ENCODE measurements around the gene RFC3. TPM values are rescaled to one million over a fixed set of nuclear protein-coding genes. Genes with fewer than 3 reads are reported as not detected.

The RFC3 gene
- total RNA-seq, 1 experiment from 2014 or later = 59.2 TPM

DNA sequence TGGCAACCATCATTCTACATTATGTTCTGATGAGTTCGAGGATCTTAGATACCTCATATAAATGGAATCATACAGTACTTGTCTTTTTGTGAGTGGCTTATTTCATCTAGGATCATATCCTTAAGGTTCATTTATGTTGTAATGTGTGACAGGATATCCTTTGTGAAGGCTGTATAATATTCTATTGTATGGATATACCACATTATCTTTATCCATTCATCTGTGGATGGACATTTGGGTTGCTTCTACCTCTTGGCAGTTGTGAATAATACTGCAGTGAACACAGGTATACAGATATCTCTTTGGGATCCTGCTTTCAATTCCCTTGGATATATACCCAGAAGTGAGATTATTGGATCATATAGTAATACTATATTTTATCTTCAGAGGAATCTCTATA, 33.2 kb upstream of the RFC3 start:
- no peak overlapping the region for H3K18ac ChIP-seq (ENCODE audit: insufficient read length, low read depth, low read length)
- no peak overlapping the region for H3K9ac ChIP-seq (ENCODE audit: extremely low read depth, insufficient read length, low read length)
- no peak overlapping the region for H3K23ac ChIP-seq (ENCODE audit: insufficient read length, low read depth, low read length)
- no peak for DNase-seq
- no peak overlapping the region for H3K4me2 ChIP-seq (ENCODE audit: insufficient read depth, insufficient read length, low read length)
- no peak overlapping the region for H2BK120ac ChIP-seq (ENCODE audit: low read depth, low read length, poor library complexity, severe bottlenecking)
- no peak overlapping the region for H4K91ac ChIP-seq (ENCODE audit: insufficient read length, low read depth, low read length)
- no peak overlapping the region for H3K4ac ChIP-seq (ENCODE audit: low read depth, low read length)
- Mint-ChIP-seq H3K27ac (no peak overlapping the region), H3K27me3 (ENCODE audit: low read depth) (no peaks in the 10 kb centered on the region), H3K9me3 (peaks cover 8 to 14% of the 10 kb centered on the region in 2 experiments), H3K4me3 (no peak overlapping the region), H3K4me1 (peaks cover 3 to 5% of the 10 kb centered on the region in 2 experiments), H3K36me3 (ENCODE audit: insufficient read depth in 1 of 3, low read depth in 3 of 3) (peaks cover 0 to 5% (median 0%) of the 10 kb centered on the region in 3 experiments; a peak in 3 of 7 replicates)
- H2AFZ ChIP-seq (ENCODE audit: low read length) = no peak overlapping the region
- H3K56ac ChIP-seq (ENCODE audit: insufficient read length, low read depth, low read length) = no peak overlapping the region
- H3K27me3 ChIP-seq (ENCODE audit: insufficient read depth, low read length) = no peaks in the 10 kb centered on the region
- no peak overlapping the region for H4K5ac ChIP-seq (ENCODE audit: insufficient read length, low read depth, low read length)
- WGBS (ENCODE audit: extremely low coverage, insufficient read length, low lambda C conversion rate) = no CpG with 5 or more reads among the region's 1 CpG
- H3T11ph ChIP-seq (ENCODE audit: low read length) = no peak overlapping the region
- H2AK5ac ChIP-seq (ENCODE audit: insufficient read length, low read length) = no peak overlapping the region
- no peaks in the 10 kb centered on the region for H3K79me2 ChIP-seq (ENCODE audit: insufficient read depth, low read length)
- no peaks in the 10 kb centered on the region for H4K20me1 ChIP-seq (ENCODE audit: control insufficient read depth, insufficient read depth, insufficient read length)
- no peaks in the 10 kb centered on the region for H3K79me1 ChIP-seq (ENCODE audit: insufficient read depth, low read depth, low read length, poor library complexity, severe bottlenecking)
- H3K23me2 ChIP-seq (ENCODE audit: insufficient read length, low read depth, low read length, poor library complexity, severe bottlenecking) = no peaks in the 10 kb centered on the region
- no peak overlapping the region for H3K14ac ChIP-seq (ENCODE audit: insufficient read depth, low read length)
- H2BK15ac ChIP-seq (ENCODE audit: low read depth, low read length) = no peak overlapping the region
- H2BK12ac ChIP-seq (ENCODE audit: insufficient read length, low read depth, low read length) = no peak overlapping the region
- TF ChIP-seq, protein P1, sequence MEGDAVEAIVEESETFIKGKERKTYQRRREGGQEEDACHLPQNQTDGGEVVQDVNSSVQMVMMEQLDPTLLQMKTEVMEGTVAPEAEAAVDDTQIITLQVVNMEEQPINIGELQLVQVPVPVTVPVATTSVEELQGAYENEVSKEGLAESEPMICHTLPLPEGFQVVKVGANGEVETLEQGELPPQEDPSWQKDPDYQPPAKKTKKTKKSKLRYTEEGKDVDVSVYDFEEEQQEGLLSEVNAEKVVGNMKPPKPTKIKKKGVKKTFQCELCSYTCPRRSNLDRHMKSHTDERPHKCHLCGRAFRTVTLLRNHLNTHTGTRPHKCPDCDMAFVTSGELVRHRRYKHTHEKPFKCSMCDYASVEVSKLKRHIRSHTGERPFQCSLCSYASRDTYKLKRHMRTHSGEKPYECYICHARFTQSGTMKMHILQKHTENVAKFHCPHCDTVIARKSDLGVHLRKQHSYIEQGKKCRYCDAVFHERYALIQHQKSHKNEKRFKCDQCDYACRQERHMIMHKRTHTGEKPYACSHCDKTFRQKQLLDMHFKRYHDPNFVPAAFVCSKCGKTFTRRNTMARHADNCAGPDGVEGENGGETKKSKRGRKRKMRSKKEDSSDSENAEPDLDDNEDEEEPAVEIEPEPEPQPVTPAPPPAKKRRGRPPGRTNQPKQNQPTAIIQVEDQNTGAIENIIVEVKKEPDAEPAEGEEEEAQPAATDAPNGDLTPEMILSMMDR (conservative IDR thresholded peaks at IDR 0.05) = no peak
- no peaks in the 10 kb centered on the region for H3K4me1 ChIP-seq (ENCODE audit: insufficient read depth, low read length)
- no peak overlapping the region for H2BK20ac ChIP-seq (ENCODE audit: low read depth, low read length, poor library complexity, severe bottlenecking)
- H2BK5ac ChIP-seq (ENCODE audit: insufficient read length, low read length) = no peak overlapping the region
- no peaks in the 10 kb centered on the region for H3K9me3 ChIP-seq (ENCODE audit: control insufficient read depth, low read depth, low read length)
- H3K27ac ChIP-seq (ENCODE audit: insufficient read length, low read depth, low read length) = no peak overlapping the region
- no peak overlapping the region for H4K8ac ChIP-seq (replicated peaks; ENCODE audit: insufficient read length, low read depth, low read length)

All from H9 (cell line).